GM12873 (cell line): Measurements from ENCODE around the gene DLX6.

Experiments used
- CTCF ChIP-seq: IDR thresholded peaks from 2 replicates; pipeline ENCODE4 v1.5.1; 2012; ENCODE audit warnings: low read depth, mild to moderate bottlenecking, moderate library complexity, low read length, control low read depth; ENCODE audit not compliant: insufficient read depth; ENCODE audit errors: missing control alignments

Gene DLX6

GRCh38 chr7:97020996-97021746, 15.8 kb downstream of the DLX6 start:
- no peak for TF ChIP-seq CTCF

GRCh38 chr7:97021747-97022490, 16.6 kb downstream of the DLX6 start:
- no peak for TF ChIP-seq CTCF

- TF ChIP-seq CTCF, result no peak
Measured at GRCh38 chr7:97022491-97023306, 17.3 kb downstream of the DLX6 start.

GRCh38 chr7:97024209-97025129, 19.1 kb downstream of the DLX6 start, which contains the start of gene DLX5:
Gene DLX5, minus strand, starts transcription at chr7:97024831. Its CDS starts 208 bp downstream, at chr7:97024623.
- no peak for TF ChIP-seq CTCF

- no peak for TF ChIP-seq CTCF
Measured at GRCh38 chr7:97025130-97025499, 19.8 kb downstream of the DLX6 start.

- TF ChIP-seq CTCF, result no peak
Measured at GRCh38 chr7:97025983-97026714, 20.8 kb downstream of the DLX6 start.
